Measurements from ENCODE around the gene SCYGR5. TPM values are rescaled to one million over a fixed set of nuclear protein-coding genes. Genes with fewer than 3 reads are reported as not detected.

Gene SCYGR5
- polyA plus RNA-seq, 1 donor (not counting 4 experiments of a cell fraction or from before 2014, with no cell fraction given) = not detected

DNA sequence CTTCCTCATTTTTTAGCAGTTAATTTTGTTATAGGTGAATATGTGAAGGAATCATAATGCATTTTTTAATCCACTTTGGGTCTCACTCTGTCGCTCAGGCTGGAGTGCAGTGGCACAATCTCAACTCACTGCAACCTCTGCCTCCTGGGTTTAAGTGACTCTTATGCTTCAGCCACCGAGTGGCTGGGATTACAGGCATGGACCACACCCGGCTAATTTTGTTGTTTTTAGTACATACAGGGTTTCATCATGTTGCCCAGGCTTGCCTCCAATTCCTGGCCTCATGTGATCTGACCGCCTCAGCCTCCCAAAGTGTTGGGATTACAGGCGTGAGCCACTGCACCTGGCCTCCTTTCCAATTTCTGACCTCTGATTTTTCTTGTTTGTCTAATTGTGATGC is 17.7 kb downstream of the SCYGR5 start:
- H3K9ac ChIP-seq (ENCODE audit: control insufficient read depth, extremely low read depth, insufficient read depth, low read length) = no peak overlapping the region
- no peak overlapping the region for H3K4me2 ChIP-seq (ENCODE audit: control insufficient read depth, extremely low read depth, insufficient read depth, low read depth, low read length)
- H3K27ac ChIP-seq (ENCODE audit: control insufficient read depth, insufficient read depth, low read length) = no peak overlapping the region
- H3K9me3 ChIP-seq (ENCODE audit: control insufficient read depth, low read depth, low read length) = no peaks in the 10 kb centered on the region
- H2AFZ ChIP-seq (ENCODE audit: control insufficient read depth, low read length) = no peak overlapping the region
- H3K4me1 ChIP-seq (ENCODE audit: control insufficient read depth, extremely low read depth, insufficient read depth, low read length) = no peaks in the 10 kb centered on the region
- no peaks in the 10 kb centered on the region for H3K36me3 ChIP-seq (ENCODE audit: control insufficient read depth in 2 of 2, extremely low read depth in 1 of 2, insufficient read depth in 2 of 2, low read length in 2 of 2)
- no peaks in the 10 kb centered on the region for H3K9me1 ChIP-seq (ENCODE audit: control insufficient read depth, extremely low read depth, insufficient read depth, low read length)
- H3K4me3 ChIP-seq (ENCODE audit: control insufficient read depth in 2 of 3, extremely low read depth in 1 of 3, insufficient read depth in 2 of 3, low read depth in 1 of 3, low read length in 3 of 3) = no peak overlapping the region
- DNase-seq (ENCODE audit: low read depth, low spot score) (no peak), FAIRE-seq (no peak)
- H4K20me1 ChIP-seq (ENCODE audit: control insufficient read depth, extremely low read depth, insufficient read depth, low read length) = no peaks in the 10 kb centered on the region
- TF ChIP-seq, protein P1, sequence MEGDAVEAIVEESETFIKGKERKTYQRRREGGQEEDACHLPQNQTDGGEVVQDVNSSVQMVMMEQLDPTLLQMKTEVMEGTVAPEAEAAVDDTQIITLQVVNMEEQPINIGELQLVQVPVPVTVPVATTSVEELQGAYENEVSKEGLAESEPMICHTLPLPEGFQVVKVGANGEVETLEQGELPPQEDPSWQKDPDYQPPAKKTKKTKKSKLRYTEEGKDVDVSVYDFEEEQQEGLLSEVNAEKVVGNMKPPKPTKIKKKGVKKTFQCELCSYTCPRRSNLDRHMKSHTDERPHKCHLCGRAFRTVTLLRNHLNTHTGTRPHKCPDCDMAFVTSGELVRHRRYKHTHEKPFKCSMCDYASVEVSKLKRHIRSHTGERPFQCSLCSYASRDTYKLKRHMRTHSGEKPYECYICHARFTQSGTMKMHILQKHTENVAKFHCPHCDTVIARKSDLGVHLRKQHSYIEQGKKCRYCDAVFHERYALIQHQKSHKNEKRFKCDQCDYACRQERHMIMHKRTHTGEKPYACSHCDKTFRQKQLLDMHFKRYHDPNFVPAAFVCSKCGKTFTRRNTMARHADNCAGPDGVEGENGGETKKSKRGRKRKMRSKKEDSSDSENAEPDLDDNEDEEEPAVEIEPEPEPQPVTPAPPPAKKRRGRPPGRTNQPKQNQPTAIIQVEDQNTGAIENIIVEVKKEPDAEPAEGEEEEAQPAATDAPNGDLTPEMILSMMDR (optimal IDR thresholded peaks at IDR 0.05 in 1 of 3, IDR thresholded peaks at IDR 0.05 in 1 of 3, conservative IDR thresholded peaks at IDR 0.05 in 1 of 3; ENCODE audit: extremely low read depth in 1 of 3, insufficient read depth in 2 of 3, low read length in 3 of 3) = no peak
- no peak for TF ChIP-seq EZH2 (IDR thresholded peaks at IDR 0.05; ENCODE audit: low read length)
- no peaks in the 10 kb centered on the region for H3K79me2 ChIP-seq (ENCODE audit: control insufficient read depth, insufficient read depth, low read length)
- no peaks in the 10 kb centered on the region for H3K27me3 ChIP-seq (ENCODE audit: control insufficient read depth, extremely low read depth, insufficient read depth, low read length)
- dilution Hi-C loops (cut with MboI; ENCODE audit: extremely low pct_ligation_motif_present, low sequenced_read_pairs) = no loop called here

DNA sequence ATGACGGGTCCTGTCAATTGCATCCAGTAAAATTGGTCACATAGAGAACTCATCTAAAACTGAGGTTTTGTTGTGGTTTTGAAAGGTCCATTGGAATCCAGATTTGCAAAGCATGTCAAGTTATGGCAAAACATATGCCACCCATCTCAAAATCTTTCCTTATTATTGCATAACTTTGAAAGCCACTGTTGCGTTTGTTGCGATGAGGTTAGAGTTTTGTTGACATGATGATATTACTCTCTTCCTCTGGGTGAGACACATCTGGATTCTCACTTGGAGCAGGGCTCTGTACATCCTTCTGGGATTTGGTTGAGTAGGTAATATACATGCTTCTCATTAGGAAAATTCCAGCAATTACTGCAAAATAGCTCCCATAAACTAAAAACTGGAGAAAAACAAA is 20.6 kb downstream of the SCYGR5 start:
- Histone ChIP-seq H3K9ac (ENCODE audit: control insufficient read depth, extremely low read depth, insufficient read depth, low read length) (no peak overlapping the region), H3K4me1 (ENCODE audit: control insufficient read depth, extremely low read depth, insufficient read depth, low read length) (no peaks in the 10 kb centered on the region), H3K4me2 (ENCODE audit: control insufficient read depth, extremely low read depth, insufficient read depth, low read depth, low read length) (no peak overlapping the region), H4K20me1 (ENCODE audit: control insufficient read depth, extremely low read depth, insufficient read depth, low read length) (no peaks in the 10 kb centered on the region), H2AFZ (ENCODE audit: control insufficient read depth, low read length) (no peak overlapping the region), H3K36me3 (ENCODE audit: control insufficient read depth in 2 of 2, extremely low read depth in 1 of 2, insufficient read depth in 2 of 2, low read length in 2 of 2) (no peaks in the 10 kb centered on the region), H3K27ac (ENCODE audit: control insufficient read depth, insufficient read depth, low read length) (no peak overlapping the region), H3K79me2 (ENCODE audit: control insufficient read depth, insufficient read depth, low read length) (no peaks in the 10 kb centered on the region), H3K4me3 (ENCODE audit: control insufficient read depth in 2 of 3, extremely low read depth in 1 of 3, insufficient read depth in 2 of 3, low read depth in 1 of 3, low read length in 3 of 3) (no peak overlapping the region), H3K9me3 (ENCODE audit: control insufficient read depth, low read depth, low read length) (no peaks in the 10 kb centered on the region), H3K9me1 (ENCODE audit: control insufficient read depth, extremely low read depth, insufficient read depth, low read length) (no peaks in the 10 kb centered on the region), H3K27me3 (ENCODE audit: control insufficient read depth, extremely low read depth, insufficient read depth, low read length) (no peaks in the 10 kb centered on the region)
- FAIRE-seq = no peak
- no peak for DNase-seq (ENCODE audit: low read depth, low spot score)
- dilution Hi-C loops (cut with MboI; ENCODE audit: extremely low pct_ligation_motif_present, low sequenced_read_pairs) = no loop called here
- TF ChIP-seq, protein P1 (optimal IDR thresholded peaks at IDR 0.05 in 1 of 3, IDR thresholded peaks at IDR 0.05 in 1 of 3, conservative IDR thresholded peaks at IDR 0.05 in 1 of 3; ENCODE audit: extremely low read depth in 1 of 3, insufficient read depth in 2 of 3, low read length in 3 of 3) = no peak
- no peak for TF ChIP-seq EZH2 (IDR thresholded peaks at IDR 0.05; ENCODE audit: low read length)
